Pancreas (tissue), 10 donors: ENCODE results near the gene MAP3K19. TPM values are rescaled to one million over a fixed set of nuclear protein-coding genes. Genes with fewer than 3 reads are reported as not detected.

Experiments
- ATAC-seq, 4 donors: fragments of 200-7000 bp; cut with Tn5 transposase; one replicate each; pipeline versions ENCODE4 v1.8.0 to v1.9.1; 2020; ENCODE audit warnings: mild to moderate bottlenecking in 4 of 4, moderate library complexity in 4 of 4
- DNase-seq, 6 donors: peaks; one replicate each; pipeline ENCODE4 v3.0.0-alpha.2; 2020
- FAIRE-seq: peaks from 2 replicates; lab custom pipeline; 2012; peaks lifted over from hg19 to GRCh38; lab: Jason Lieb, UNC
- H3K27ac ChIP-seq, 4 donors: fragments of 200-600 bp; sonication (generic); 1 replicate in 3 of 4; 2 replicates in 1 of 4; pipeline versions ENCODE4 v1.5.0 to v1.8.0; 2020
- H3K27me3 ChIP-seq, 4 donors: fragments of 200-600 bp; one replicate each; pipeline ENCODE4 v1.8.0; 2021
- H3K36me3 ChIP-seq, 3 donors: fragments of 200-600 bp; sonication (generic) in 1 of 3; one replicate each; pipeline versions ENCODE4 v1.5.0 to v1.8.0; 2020 to 2021
- H3K4me1 ChIP-seq, 3 donors: fragments of 200-600 bp; one replicate each; pipeline ENCODE4 v1.8.0; 2021
- H3K4me3 ChIP-seq, 4 donors: fragments of 200-600 bp; sonication (generic) in 2 of 4; one replicate each; pipeline versions ENCODE4 v1.5.0 to v1.8.0; 2020 to 2021
- H3K9me3 ChIP-seq, 4 donors: fragments of 200-600 bp; one replicate each; pipeline ENCODE4 v1.8.0; 2021
- CTCF ChIP-seq, 4 donors: fragments of 200-600 bp; sonication (generic) in 3 of 4; IDR thresholded peaks; one replicate each; pipeline versions ENCODE4 v1.5.0 to v1.8.0; 2021; ENCODE audit warnings: antibody characterized with exemption in 4 of 4
- WGBS, 2 donors: extraction: QIAGEN DNeasy Blood & Tissue Kit; methylation state at CpG; one replicate each; pipeline ENCODE4 v1.1.7; 2013; 5-methylcytosine and 5-hydroxymethylcytosine counted together
- intact Hi-C, 3 donors: fragments of 100-400 bp; cut with DNase I; formaldehyde crosslinking; loops; one replicate each; pipeline versions ENCODE4 v1.11.1 to v1.14.2; 2022
- polyA plus RNA-seq, 2 donors: library from polyadenylated mRNA; stranded (reverse); fragments of 200-250 nt; gene quantifications; one replicate each; pipeline ENCODE4 v1.2.3, GENCODE V29; 2013
- total RNA-seq, 6 donors: library from RNA; stranded (reverse); fragmentation: NEBNext Ultra II Directional in 4 of 6; extraction: Animal tissue kit (Norgen Biotek cat#: 25700) in 4 of 6; gene quantifications; one replicate each; pipeline versions ENCODE4 v1.2.1 to v1.2.4, GENCODE V29; 2021 to 2023
- donor health status: healthy with polysubstance abuse.
- donor health status: DM: no; HTN: no; CAD: no; lungs with moderate emphysema.
- donor health status: DM: no; HTN: no; CAD: no.
- donor health status: control.
- donor health status: control.
- donor health status: Bipolar disorder and iron deficiency.
- donor health status: DM: yes; HTN: yes; CAD: no.
- donor health status: DM: no; HTN: no; CAD: no.
- donor health status: DM: no; HTN: no; CAD: no.
- donor health status: DM: yes; HTN: yes; CAD: no.

MAP3K19 gene, protein sequence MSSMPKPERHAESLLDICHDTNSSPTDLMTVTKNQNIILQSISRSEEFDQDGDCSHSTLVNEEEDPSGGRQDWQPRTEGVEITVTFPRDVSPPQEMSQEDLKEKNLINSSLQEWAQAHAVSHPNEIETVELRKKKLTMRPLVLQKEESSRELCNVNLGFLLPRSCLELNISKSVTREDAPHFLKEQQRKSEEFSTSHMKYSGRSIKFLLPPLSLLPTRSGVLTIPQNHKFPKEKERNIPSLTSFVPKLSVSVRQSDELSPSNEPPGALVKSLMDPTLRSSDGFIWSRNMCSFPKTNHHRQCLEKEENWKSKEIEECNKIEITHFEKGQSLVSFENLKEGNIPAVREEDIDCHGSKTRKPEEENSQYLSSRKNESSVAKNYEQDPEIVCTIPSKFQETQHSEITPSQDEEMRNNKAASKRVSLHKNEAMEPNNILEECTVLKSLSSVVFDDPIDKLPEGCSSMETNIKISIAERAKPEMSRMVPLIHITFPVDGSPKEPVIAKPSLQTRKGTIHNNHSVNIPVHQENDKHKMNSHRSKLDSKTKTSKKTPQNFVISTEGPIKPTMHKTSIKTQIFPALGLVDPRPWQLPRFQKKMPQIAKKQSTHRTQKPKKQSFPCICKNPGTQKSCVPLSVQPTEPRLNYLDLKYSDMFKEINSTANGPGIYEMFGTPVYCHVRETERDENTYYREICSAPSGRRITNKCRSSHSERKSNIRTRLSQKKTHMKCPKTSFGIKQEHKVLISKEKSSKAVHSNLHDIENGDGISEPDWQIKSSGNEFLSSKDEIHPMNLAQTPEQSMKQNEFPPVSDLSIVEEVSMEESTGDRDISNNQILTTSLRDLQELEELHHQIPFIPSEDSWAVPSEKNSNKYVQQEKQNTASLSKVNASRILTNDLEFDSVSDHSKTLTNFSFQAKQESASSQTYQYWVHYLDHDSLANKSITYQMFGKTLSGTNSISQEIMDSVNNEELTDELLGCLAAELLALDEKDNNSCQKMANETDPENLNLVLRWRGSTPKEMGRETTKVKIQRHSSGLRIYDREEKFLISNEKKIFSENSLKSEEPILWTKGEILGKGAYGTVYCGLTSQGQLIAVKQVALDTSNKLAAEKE (N-terminal part only)
- total RNA-seq (not detected), polyA plus RNA-seq (not detected)

DNA sequence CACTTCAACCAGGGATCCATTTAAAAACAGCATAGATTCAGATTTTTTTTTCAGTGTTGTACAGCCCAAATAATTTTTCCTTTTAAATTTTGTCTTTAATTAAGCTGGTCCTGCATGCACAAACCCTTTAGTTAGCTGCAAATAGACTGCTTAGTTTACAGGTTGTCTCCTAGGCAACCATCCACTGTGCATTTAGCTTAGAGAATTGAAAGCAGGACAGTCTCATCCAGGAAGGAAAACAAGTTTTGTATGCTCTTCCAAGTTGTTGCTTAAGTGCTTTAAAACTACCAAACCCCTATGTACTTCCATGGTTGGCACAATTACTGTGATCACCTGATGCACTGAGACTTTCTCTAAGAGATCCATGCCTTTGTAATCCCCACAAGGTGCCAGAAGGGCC, at the start of gene MAP3K19:
TSS of gene MAP3K19 (minus strand) at position 148 of the 400 bp plus-strand sequence. CDS start 22,800 bp downstream, outside the sequence.
- Histone ChIP-seq H3K4me3 (no peak within 1 kb of the TSS), H3K27ac (no peak within 1 kb of the TSS), H3K4me1 (peaks cover 0 to 11% (median 6%) of the 10 kb centered on the region in 3 donors), H3K27me3 (no peaks in the 10 kb centered on the region), H3K36me3 (no peaks in the 10 kb centered on the region), H3K9me3 (no peaks in the 10 kb centered on the region)
- intact Hi-C loops: no loop called here
- no peak for TF ChIP-seq CTCF (IDR thresholded peaks at IDR 0.05)
- DNase-seq (no peak), ATAC-seq (no peak), FAIRE-seq (no peak)

DNA sequence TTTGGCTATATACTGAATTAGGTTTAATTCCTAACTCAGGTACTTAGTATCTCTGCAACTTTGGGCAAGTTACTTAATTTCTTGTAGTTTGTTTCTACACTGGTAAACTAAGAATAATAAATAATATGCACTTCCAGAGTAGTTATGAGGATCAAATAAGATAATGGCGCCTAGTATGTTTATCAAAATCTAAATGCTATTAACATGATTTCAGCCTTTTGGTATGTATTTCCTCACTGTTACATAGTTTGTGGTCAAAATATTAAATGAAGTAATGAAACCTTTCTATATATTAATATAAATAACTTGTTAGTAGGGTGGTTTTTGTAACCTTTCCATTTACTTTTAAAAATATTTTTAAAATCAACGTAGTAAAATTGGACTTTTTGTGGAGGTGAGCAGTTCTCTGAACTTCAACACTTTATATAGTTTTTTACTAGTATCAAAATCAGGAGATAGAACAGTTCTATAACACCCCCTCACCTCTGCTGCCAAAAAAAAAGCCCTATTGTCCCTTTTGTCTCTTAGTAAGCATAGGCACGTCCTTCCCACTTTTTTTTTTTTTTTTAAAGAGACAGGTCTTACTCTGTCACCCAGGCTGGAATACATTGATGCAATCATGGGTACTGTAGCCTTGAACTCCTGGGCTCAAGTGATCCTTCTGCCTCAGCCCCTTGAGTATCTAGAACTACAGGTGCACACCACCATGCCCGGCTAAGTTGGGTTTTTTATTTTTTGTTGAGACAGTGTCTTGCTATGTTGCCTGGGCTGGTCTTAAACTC, 49.6 kb upstream of the MAP3K19 start:
- Histone ChIP-seq H3K9me3 (no peaks in the 10 kb centered on the region), H3K27me3 (no peaks in the 10 kb centered on the region), H3K4me3 (no peak overlapping the region), H3K27ac (no peak overlapping the region), H3K36me3 (no peaks in the 10 kb centered on the region), H3K4me1 (peaks cover 0 to 6% (median under 1%) of the 10 kb centered on the region in 3 donors)
- 85% methylated on average over 4 of the region's 4 CpGs for WGBS, 2 donors
- intact Hi-C loops: no loop called here
- FAIRE-seq (no peak), ATAC-seq (no peak), DNase-seq (no peak)
- no peak for TF ChIP-seq CTCF (IDR thresholded peaks at IDR 0.05)

GRCh38 chr2:135095591-135095990, 48.3 kb upstream of the MAP3K19 start:
- no peaks in the 10 kb centered on the region for H3K36me3 ChIP-seq
- no peak for FAIRE-seq
- H3K4me3 ChIP-seq: no peak overlapping the region
- H3K27me3 ChIP-seq: no peaks in the 10 kb centered on the region
- DNase-seq: no peak
- H3K27ac ChIP-seq: no peak overlapping the region
- peaks cover 5 to 13% (median 6%) of the 10 kb centered on the region in 3 donors for H3K4me1 ChIP-seq
- no peak for ATAC-seq
- H3K9me3 ChIP-seq: no peaks in the 10 kb centered on the region
- intact Hi-C loops: no loop called here
- no peak for TF ChIP-seq CTCF (IDR thresholded peaks at IDR 0.05)
- WGBS, 2 donors: 97% methylated on average over 3 of the region's 3 CpGs

- TF ChIP-seq CTCF (IDR thresholded peaks at IDR 0.05): no peak
- intact Hi-C loops: no loop called here
- Histone ChIP-seq H3K27ac (no peak overlapping the region), H3K9me3 (no peaks in the 10 kb centered on the region), H3K4me1 (peaks cover 5 to 10% (median 6%) of the 10 kb centered on the region in 3 donors), H3K36me3 (no peaks in the 10 kb centered on the region), H3K27me3 (no peaks in the 10 kb centered on the region), H3K4me3 (no peak overlapping the region)
- 82 to 90% methylated on average over 2 of the region's 2 CpGs for WGBS, 2 donors
- ATAC-seq (no peak), FAIRE-seq (no peak), DNase-seq (no peak)
Observed at GRCh38 chr2:135094508-135094907, 47.3 kb upstream of the MAP3K19 start.
